Neural cell (in vitro differentiated cells): Measurements from ENCODE around the gene STAG2. TPM values are rescaled to one million over a fixed set of nuclear protein-coding genes. Genes with fewer than 3 reads are reported as not detected.
A peak's percentile ranks its signal among the peaks of the same experiment; 100 is the strongest.

Experiments
- H2AFZ ChIP-seq: fragments of 200-600, 300-800 bp; sonication (generic), shearing (Covaris generic); 2 replicates; pipeline ENCODE4 v1.6.0; 2014; ENCODE audit warnings: low read depth, mild to moderate bottlenecking, antibody characterized with exemption, low read length, moderate library complexity
- H3F3A ChIP-seq: fragments of 200-600 bp; shearing (Covaris generic); 2 replicates; pipeline ENCODE4 v1.6.1; 2016; ENCODE audit warnings: mild to moderate bottlenecking, moderate library complexity, mixed read lengths, antibody characterized with exemption, low read length; ENCODE audit not compliant: insufficient read depth, poor library complexity, severe bottlenecking
- H3K27ac ChIP-seq: fragments of 200-600, 300-800 bp; sonication (generic), shearing (Covaris generic); 2 replicates; pipeline ENCODE4 v1.5.1; 2014; ENCODE audit warnings: mild to moderate bottlenecking, low read length, moderate library complexity
- H3K27me3 ChIP-seq: fragments of 300-800, 200-600 bp; sonication (generic), shearing (Covaris generic); 2 replicates; pipeline ENCODE4 v1.6.0; 2014; ENCODE audit warnings: mild to moderate bottlenecking, low read depth, low read length, moderate library complexity; ENCODE audit not compliant: insufficient read depth
- H3K36me3 ChIP-seq: fragments of 300-800, 200-600 bp; sonication (generic), shearing (Covaris generic); 2 replicates; pipeline ENCODE4 v1.5.1; 2014; ENCODE audit warnings: mild to moderate bottlenecking, antibody characterized with exemption, low read length, moderate library complexity; ENCODE audit not compliant: insufficient read depth
- H3K4me2 ChIP-seq: fragments of 300-800, 200-600 bp; sonication (generic), shearing (Covaris generic); 2 replicates; pipeline ENCODE4 v1.6.0; 2014; ENCODE audit warnings: mild to moderate bottlenecking, low read length
- H3K4me3 ChIP-seq: fragments of 300-800, 200-600 bp; sonication (generic), shearing (Covaris generic); 2 replicates; pipeline ENCODE4 v1.5.1; 2014; ENCODE audit warnings: mild to moderate bottlenecking, low read length, moderate library complexity
- H3K79me2 ChIP-seq: fragments of 200-600 bp; shearing (Covaris generic); replicated peaks from 2 replicates; pipeline ENCODE4 v1.6.0; 2014; ENCODE audit warnings: mild to moderate bottlenecking, low read length, moderate library complexity; ENCODE audit not compliant: insufficient read depth
- H3K9ac ChIP-seq: fragments of 300-800, 200-600 bp; sonication (generic), shearing (Covaris generic); 2 replicates; pipeline ENCODE4 v1.6.1; 2016; ENCODE audit warnings: mild to moderate bottlenecking, low read length, mixed read lengths
- H3K9me2 ChIP-seq: fragments of 200-600 bp; shearing (Covaris generic); 2 replicates; pipeline ENCODE4 v1.6.1; 2016; ENCODE audit warnings: mild to moderate bottlenecking, low read length, mixed read lengths; ENCODE audit not compliant: insufficient read depth
- H3K9me3 ChIP-seq: fragments of 200-600, 300-800 bp; sonication (generic), shearing (Covaris generic); 2 replicates; pipeline ENCODE4 v1.6.1; 2016; ENCODE audit warnings: mild to moderate bottlenecking, mixed run types, low read length, moderate library complexity, mixed read lengths
- H4K20me1 ChIP-seq: fragments of 200-600 bp; shearing (Covaris generic); 2 replicates; pipeline ENCODE4 v1.6.1; 2016; ENCODE audit warnings: mild to moderate bottlenecking, mixed run types; ENCODE audit not compliant: insufficient read depth
- EP300 ChIP-seq: fragments of 450-650 bp; conservative IDR thresholded peaks from 2 replicates; pipeline ENCODE4 v1.6.1; 2014; ENCODE audit warnings: antibody characterized with exemption, mild to moderate bottlenecking, moderate library complexity; ENCODE audit not compliant: poor library complexity, severe bottlenecking
- EZH2 ChIP-seq: fragments of 200-600, 300-800 bp; shearing (Covaris generic), sonication (generic); IDR thresholded peaks from 2 replicates; pipeline ENCODE4 v1.6.1; 2014; ENCODE audit warnings: antibody characterized with exemption, low read length, borderline replicate concordance, mild to moderate bottlenecking; ENCODE audit not compliant: insufficient read depth, poor library complexity, severe bottlenecking
- MXI1 ChIP-seq: fragments of 450-650 bp; conservative IDR thresholded peaks from 2 replicates; pipeline ENCODE4 v1.6.1; 2014; ENCODE audit warnings: antibody characterized with exemption, mild to moderate bottlenecking; ENCODE audit not compliant: poor library complexity, severe bottlenecking
- POLR2AphosphoS5 ChIP-seq: IDR thresholded peaks from 2 replicates; pipeline ENCODE4 v1.6.1; 2012
- RAD21 ChIP-seq: fragments of 450-650 bp; conservative IDR thresholded peaks from 2 replicates; pipeline ENCODE4 v1.6.1; 2014; ENCODE audit warnings: antibody characterized with exemption, mild to moderate bottlenecking, moderate library complexity
- REST ChIP-seq: IDR thresholded peaks from 2 replicates; pipeline ENCODE4 v1.6.1; 2012; ENCODE audit warnings: borderline replicate concordance
- SMC3 ChIP-seq: fragments of 450-650 bp; conservative IDR thresholded peaks from 2 replicates; pipeline ENCODE4 v1.6.1; 2014; ENCODE audit warnings: antibody characterized with exemption, mild to moderate bottlenecking, moderate library complexity; ENCODE audit not compliant: poor library complexity
- TAF1 ChIP-seq: IDR thresholded peaks from 2 replicates; pipeline ENCODE4 v1.6.1; 2012; ENCODE audit warnings: low read depth
- polyA plus RNA-seq: library from polyadenylated mRNA; depleted of rRNA; stranded (reverse); fragments of >200 nt; gene quantifications from 2 replicates; pipeline ENCODE4 v1.2.3, GENCODE V29; 2014
- TF ChIP-seq, protein P1 (sequence below): fragments of 450-650 bp; IDR thresholded peaks from 2 replicates; pipeline ENCODE4 v1.5.1; 2014; ENCODE audit warnings: antibody characterized with exemption, mild to moderate bottlenecking, moderate library complexity; ENCODE audit not compliant: poor library complexity, severe bottlenecking

The STAG2 gene
- polyA plus RNA-seq, 1 donor from 2014 or later: 26.5 TPM

- Histone ChIP-seq H4K20me1 (no peaks in the 10 kb centered on the region), H3K36me3 (no peaks in the 10 kb centered on the region), H3K27me3 (no peaks in the 10 kb centered on the region), H3K27ac (no peak overlapping the region), H3K9me2 (no peaks in the 10 kb centered on the region), H3K79me2 (peaks cover 45% of the 10 kb centered on the region), H3K9ac (no peak overlapping the region), H2AFZ (no peak overlapping the region), H3K9me3 (no peaks in the 10 kb centered on the region), H3K4me3 (peak overlapping the region; percentile 74), H3K4me2 (no peak overlapping the region), H3F3A (no peaks in the 10 kb centered on the region)
- TF ChIP-seq EP300: no peak
Measured at GRCh38 chrX:123964156-123964834, 2.8 kb downstream of the STAG2 start.

- no peaks in the 10 kb centered on the region for H3K9me2 ChIP-seq
- no peaks in the 10 kb centered on the region for H3K36me3 ChIP-seq
- no peak overlapping the region for H3K4me2 ChIP-seq
- H3K4me3 ChIP-seq: no peak overlapping the region
- H3K27ac ChIP-seq: no peak overlapping the region
- H3F3A ChIP-seq: no peaks in the 10 kb centered on the region
- H3K9me3 ChIP-seq: no peaks in the 10 kb centered on the region
- H3K9ac ChIP-seq: no peak overlapping the region
- TF ChIP-seq POLR2AphosphoS5: no peak
- TF ChIP-seq TAF1: no peak
- no peak for TF ChIP-seq RAD21
- no peak for TF ChIP-seq EZH2
- TF ChIP-seq MXI1: no peak
- TF ChIP-seq SMC3: no peak
- TF ChIP-seq REST: no peak
- TF ChIP-seq, protein P1, sequence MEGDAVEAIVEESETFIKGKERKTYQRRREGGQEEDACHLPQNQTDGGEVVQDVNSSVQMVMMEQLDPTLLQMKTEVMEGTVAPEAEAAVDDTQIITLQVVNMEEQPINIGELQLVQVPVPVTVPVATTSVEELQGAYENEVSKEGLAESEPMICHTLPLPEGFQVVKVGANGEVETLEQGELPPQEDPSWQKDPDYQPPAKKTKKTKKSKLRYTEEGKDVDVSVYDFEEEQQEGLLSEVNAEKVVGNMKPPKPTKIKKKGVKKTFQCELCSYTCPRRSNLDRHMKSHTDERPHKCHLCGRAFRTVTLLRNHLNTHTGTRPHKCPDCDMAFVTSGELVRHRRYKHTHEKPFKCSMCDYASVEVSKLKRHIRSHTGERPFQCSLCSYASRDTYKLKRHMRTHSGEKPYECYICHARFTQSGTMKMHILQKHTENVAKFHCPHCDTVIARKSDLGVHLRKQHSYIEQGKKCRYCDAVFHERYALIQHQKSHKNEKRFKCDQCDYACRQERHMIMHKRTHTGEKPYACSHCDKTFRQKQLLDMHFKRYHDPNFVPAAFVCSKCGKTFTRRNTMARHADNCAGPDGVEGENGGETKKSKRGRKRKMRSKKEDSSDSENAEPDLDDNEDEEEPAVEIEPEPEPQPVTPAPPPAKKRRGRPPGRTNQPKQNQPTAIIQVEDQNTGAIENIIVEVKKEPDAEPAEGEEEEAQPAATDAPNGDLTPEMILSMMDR: no peak
- TF ChIP-seq EP300: no peak
- no peaks in the 10 kb centered on the region for H3K27me3 ChIP-seq
- peaks cover 48% of the 10 kb centered on the region for H3K79me2 ChIP-seq
- H2AFZ ChIP-seq: no peak overlapping the region
- no peaks in the 10 kb centered on the region for H4K20me1 ChIP-seq
Measured at GRCh38 chrX:123965712-123966111, 4.2 kb downstream of the STAG2 start.
